PC-9 (cell line): ENCODE results near the gene TVP23A. TPM values are rescaled to one million over a fixed set of nuclear protein-coding genes. Genes with fewer than 3 reads are reported as not detected.

Experiments
- BruUV-seq: library from RNA; stranded (reverse); fragments of 400-500 nt; replicated peaks from 2 replicates; lab custom pipeline; 2021; lab: Mats Ljungman, UMichigan
- CTCF ChIA-PET: fragments of 300-600 bp; sonication (Branson Sonifier 250); formaldehyde crosslinking; loops from one replicate; lab custom pipeline; 2022; ENCODE audit warnings: antibody characterized with exemption; lab: Charles Lee
- POLR2A ChIA-PET: fragments of 300-600 bp; sonication (Branson Sonifier 250); formaldehyde crosslinking; loops from one replicate; lab custom pipeline; 2022; ENCODE audit warnings: antibody characterized with exemption; ENCODE audit not compliant: unreplicated experiment; lab: Charles Lee
- DNase-seq, 2 experiments: peaks; one replicate each; pipeline versions ENCODE4 v3.0.0 to v3.0.0-alpha.2; 2015 to 2022; ENCODE audit warnings: mixed read lengths in 1 of 2
- H2AFZ ChIP-seq: fragments of 200-600 bp; sonication (generic); 2 replicates; pipeline ENCODE4 v1.8.1; 2017; ENCODE audit warnings: antibody characterized with exemption
- H3F3A ChIP-seq: fragments of 200-600 bp; sonication (generic); 2 replicates; pipeline ENCODE4 v1.8.1; 2017; ENCODE audit warnings: antibody characterized with exemption, mild to moderate bottlenecking, low read depth; ENCODE audit not compliant: insufficient read depth
- H3K27ac ChIP-seq: fragments of 200-600 bp; sonication (generic); 2 replicates; pipeline ENCODE4 v1.6.1; 2016; ENCODE audit warnings: mixed run types
- H3K27me3 ChIP-seq: fragments of 200-600 bp; sonication (generic); 2 replicates; pipeline ENCODE4 v1.6.1; 2016; ENCODE audit warnings: low read depth, mixed run types; ENCODE audit not compliant: insufficient read depth
- H3K36me3 ChIP-seq: fragments of 200-600 bp; sonication (generic); 2 replicates; pipeline ENCODE4 v1.6.1; 2016; ENCODE audit warnings: low read depth, mixed run types
- H3K4me1 ChIP-seq: fragments of 200-600 bp; sonication (generic); replicated peaks from 2 replicates; pipeline ENCODE4 v1.6.1; 2016; ENCODE audit warnings: mixed run types; ENCODE audit not compliant: insufficient read depth
- H3K4me2 ChIP-seq: fragments of 200-600 bp; sonication (generic); 2 replicates; pipeline ENCODE4 v1.6.1; 2017; ENCODE audit warnings: mixed run types
- H3K4me3 ChIP-seq: fragments of 200-600 bp; sonication (generic); 2 replicates; pipeline ENCODE4 v1.6.1; 2016; ENCODE audit warnings: mixed run types
- H3K79me2 ChIP-seq: fragments of 200-600 bp; sonication (generic); 2 replicates; pipeline ENCODE4 v1.6.1; 2017; ENCODE audit warnings: low read depth, mixed run types
- H3K9me2 ChIP-seq: fragments of 200-600 bp; sonication (generic); 2 replicates; pipeline ENCODE4 v1.8.1; 2017; ENCODE audit warnings: mild to moderate bottlenecking; ENCODE audit not compliant: insufficient read depth
- H3K9me3 ChIP-seq: fragments of 200-600 bp; sonication (generic); 2 replicates; pipeline ENCODE4 v1.8.1; 2016; ENCODE audit warnings: low read depth; ENCODE audit not compliant: insufficient read depth
- H4K20me1 ChIP-seq: fragments of 200-600 bp; sonication (generic); 2 replicates; pipeline ENCODE4 v1.8.1; 2017; ENCODE audit not compliant: insufficient read depth
- CTCF ChIP-seq: fragments of 200-600 bp; sonication (generic); conservative IDR thresholded peaks from 2 replicates; pipeline ENCODE4 v1.6.1; 2017; ENCODE audit warnings: mixed run types, antibody characterized with exemption, mild to moderate bottlenecking, moderate library complexity
- EZH2 ChIP-seq: fragments of 200-600 bp; sonication (generic); IDR thresholded peaks from 2 replicates; pipeline ENCODE4 v1.8.0; 2017; ENCODE audit warnings: antibody characterized with exemption, low read depth
- intact Hi-C: fragments of 100-400 bp; cut with micrococcal nuclease; formaldehyde crosslinking; loops from one replicate; pipeline ENCODE4 v1.10.0; 2022; ENCODE audit not compliant: unreplicated experiment
- total RNA-seq: library from RNA; stranded (reverse); gene quantifications from 2 replicates; pipeline ENCODE4 v1.2.3, GENCODE V29; 2021

TVP23A gene
- total RNA-seq, 1 experiment from 2014 or later = not detected

- H4K20me1 ChIP-seq = no peaks in the 10 kb centered on the region
- H3K27me3 ChIP-seq = no peaks in the 10 kb centered on the region
- H3K4me1 ChIP-seq = peaks cover 14% of the 10 kb centered on the region
- POLR2A ChIA-PET = interaction anchor here (0.7 to 1.1 kb wide), 4 partner anchors 198 to 613 kb away, joined by 3 to 20 read pairs (median 6); partner anchors contain the start of gene DEXI
- intact Hi-C loops = loop anchor here (1.0 to 5.0 kb wide), 2 partner anchors 133 to 198 kb away; partner anchors contain the start of genes CIITA and DEXI
- no peak overlapping the region for H3K27ac ChIP-seq
- H3F3A ChIP-seq = peaks cover 4% of the 10 kb centered on the region; the same call in 1 of the 2 replicates
- TSS peak; percentile 83 for BruUV-seq
- H3K4me3 ChIP-seq = peak overlapping the region; percentile 69
- no peaks in the 10 kb centered on the region for H3K79me2 ChIP-seq
- H3K36me3 ChIP-seq = 0 out of 2 replicates have a peak, but pooled peaks cover 12% of the 10 kb centered on the region
- TF ChIP-seq CTCF = no peak
- no peak for TF ChIP-seq EZH2
- no peaks in the 10 kb centered on the region for H3K9me2 ChIP-seq
- H2AFZ ChIP-seq = peak overlapping the region; percentile 86
- peak in 1 of 2 experiments; percentile 49 for DNase-seq
- H3K9me3 ChIP-seq = no peaks in the 10 kb centered on the region
- CTCF ChIA-PET = interaction anchor here (0.7 to 1.4 kb wide), 3 partner anchors 174 to 229 kb away, joined by 3 to 5 read pairs (median 4); no protein-coding TSS in a partner anchor
- peak overlapping the region; percentile 98 for H3K4me2 ChIP-seq
Measured at GRCh38 chr16:10744370-10745030, 74.1 kb downstream of the TVP23A start.

- Histone ChIP-seq H3K27me3 (no peaks in the 10 kb centered on the region), H3K36me3 (0 out of 2 replicates have a peak, but pooled peaks cover 12% of the 10 kb centered on the region), H3K4me1 (peaks cover 14% of the 10 kb centered on the region), H2AFZ (peak within 1 kb of the TSS; percentile 87), H4K20me1 (no peaks in the 10 kb centered on the region), H3K9me3 (no peaks in the 10 kb centered on the region), H3K4me2 (peak within 1 kb of the TSS; percentile 98), H3K4me3 (peak within 1 kb of the TSS; percentile 69), H3F3A (peaks cover 4% of the 10 kb centered on the region; the same call in 1 of the 2 replicates), H3K79me2 (no peaks in the 10 kb centered on the region), H3K9me2 (no peaks in the 10 kb centered on the region), H3K27ac (peak within 1 kb of the TSS; percentile 88)
- ChIA-PET CTCF (interaction anchor here (0.7 to 1.4 kb wide), 3 partner anchors 175 to 229 kb away, joined by 3 to 5 read pairs (median 4); no protein-coding TSS in a partner anchor), POLR2A (interaction anchor here (0.6 to 1.1 kb wide), 8 partner anchors 27 to 614 kb away, joined by 3 to 20 read pairs (median 6); partner anchors contain the start of gene DEXI)
- TF ChIP-seq EZH2 (no peak), CTCF (no peak)
- intact Hi-C loops = loop anchor here (1.0 to 5.0 kb wide), 2 partner anchors 134 to 199 kb away; partner anchors contain the start of genes CIITA and DEXI
- DNase-seq = peak; percentile 93 to 99
- no TSS peak for BruUV-seq
Measured at GRCh38 chr16:10743610-10744369, 74.8 kb downstream of the TVP23A start, which contains the start of gene NUBP1. TSS of gene NUBP1 (plus strand) at chr16:10743842. CDS start at chr16:10743864, 22 bp downstream.

GRCh38 chr16:10743227-10743609 is 75.4 kb downstream of the TVP23A start:
- TF ChIP-seq CTCF = no peak
- TF ChIP-seq EZH2 = no peak
- H3K4me3 ChIP-seq = peak overlapping the region; percentile 69
- H3K9me3 ChIP-seq = no peaks in the 10 kb centered on the region
- no peaks in the 10 kb centered on the region for H3K79me2 ChIP-seq
- ChIA-PET CTCF (no interaction called here), POLR2A (no interaction called here)
- H3K27me3 ChIP-seq = no peaks in the 10 kb centered on the region
- H3K27ac ChIP-seq = peak overlapping the region; percentile 88
- H4K20me1 ChIP-seq = no peaks in the 10 kb centered on the region
- peak in 1 of 2 experiments; percentile 15 for DNase-seq
- H3K9me2 ChIP-seq = no peaks in the 10 kb centered on the region
- peak overlapping the region; percentile 98 for H3K4me2 ChIP-seq
- H3F3A ChIP-seq = peaks cover 8% of the 10 kb centered on the region; the same call in 1 of the 2 replicates
- intact Hi-C loops = loop anchor here (5.0 kb wide), 1 partner anchor 134 kb away; the partner anchor contains the start of gene CIITA
- H3K4me1 ChIP-seq = peaks cover 19% of the 10 kb centered on the region
- TSS peak; percentile 63 for BruUV-seq
- H3K36me3 ChIP-seq = 0 out of 2 replicates have a peak, but pooled peaks cover 10% of the 10 kb centered on the region
- H2AFZ ChIP-seq = peak overlapping the region; percentile 87
